Mesodermal cell (in vitro differentiated cells): ENCODE data around the gene MYH15.

ENCODE experiments used
- H3K27ac ChIP-seq: 2 replicates; pipeline ENCODE4 v1.7.0; 2013; ENCODE audit warnings: mild to moderate bottlenecking, low read depth, low read length, moderate library complexity; ENCODE audit not compliant: severe bottlenecking
- H3K36me3 ChIP-seq: 2 replicates; pipeline ENCODE4 v1.7.1; 2013; ENCODE audit warnings: mild to moderate bottlenecking, low read length, moderate library complexity; ENCODE audit not compliant: control insufficient read depth, insufficient read depth
- H3K4me1 ChIP-seq: one replicate; pipeline ENCODE4 v1.7.1; 2013; ENCODE audit warnings: mild to moderate bottlenecking, low read length; ENCODE audit not compliant: insufficient read depth, control insufficient read depth, poor library complexity, severe bottlenecking
- H3K4me3 ChIP-seq: 2 replicates; pipeline ENCODE4 v1.7.0; 2013; ENCODE audit warnings: low read length, control low read depth, mild to moderate bottlenecking; ENCODE audit not compliant: insufficient read depth, poor library complexity, severe bottlenecking; ENCODE audit errors: extremely low read depth
- H3K9me3 ChIP-seq: 2 replicates; pipeline ENCODE4 v1.7.1; 2013; ENCODE audit warnings: mild to moderate bottlenecking, low read length, moderate library complexity; ENCODE audit not compliant: control insufficient read depth
- WGBS, 2 experiments: methylation state at CpG; one replicate each; pipeline ENCODE4 v1.1.5; 2013; ENCODE audit warnings: missing lambda C conversion rate in 2 of 2; ENCODE audit not compliant: insufficient coverage in 2 of 2; 5-methylcytosine and 5-hydroxymethylcytosine counted together

MYH15 gene

GRCh38 chr3:108342837-108343486 is 167.4 kb downstream of the MYH15 start:
- H3K4me3 ChIP-seq: no peak overlapping the region
- H3K9me3 ChIP-seq: no peaks in the 10 kb centered on the region
- no peaks in the 10 kb centered on the region for H3K36me3 ChIP-seq
- 89 to 100% methylated on average over 1 of the region's 4 CpGs for whole genome bisulfite sequencing, 2 experiments
- H3K27ac ChIP-seq: no peak overlapping the region
- no peaks in the 10 kb centered on the region for H3K4me1 ChIP-seq

DNA sequence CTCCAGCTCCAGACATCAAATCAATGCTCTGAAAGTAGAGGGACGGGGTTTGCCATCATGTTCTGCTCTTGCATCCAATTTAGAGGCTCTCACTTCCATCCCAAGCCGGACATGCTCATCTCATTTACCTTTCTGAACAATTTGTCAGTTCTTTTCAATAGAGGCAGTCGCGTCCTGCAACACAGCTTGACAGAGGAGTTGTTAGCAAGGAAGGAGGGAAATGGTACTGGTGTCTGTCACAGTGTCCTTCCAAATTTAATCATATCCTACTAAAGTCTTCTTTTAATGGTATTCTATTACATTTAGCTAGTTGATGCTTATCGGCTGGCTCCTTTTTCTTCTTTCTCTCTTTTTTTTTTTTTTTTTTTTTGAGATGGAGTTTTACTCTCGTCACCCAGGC is 168.5 kb downstream of the MYH15 start:
- no peak overlapping the region for H3K27ac ChIP-seq
- WGBS, 2 experiments: 50 to 83% methylated on average over 1 to 2 of the region's 6 CpGs
- no peaks in the 10 kb centered on the region for H3K4me1 ChIP-seq
- H3K36me3 ChIP-seq: no peaks in the 10 kb centered on the region
- no peaks in the 10 kb centered on the region for H3K9me3 ChIP-seq
- no peak overlapping the region for H3K4me3 ChIP-seq

DNA sequence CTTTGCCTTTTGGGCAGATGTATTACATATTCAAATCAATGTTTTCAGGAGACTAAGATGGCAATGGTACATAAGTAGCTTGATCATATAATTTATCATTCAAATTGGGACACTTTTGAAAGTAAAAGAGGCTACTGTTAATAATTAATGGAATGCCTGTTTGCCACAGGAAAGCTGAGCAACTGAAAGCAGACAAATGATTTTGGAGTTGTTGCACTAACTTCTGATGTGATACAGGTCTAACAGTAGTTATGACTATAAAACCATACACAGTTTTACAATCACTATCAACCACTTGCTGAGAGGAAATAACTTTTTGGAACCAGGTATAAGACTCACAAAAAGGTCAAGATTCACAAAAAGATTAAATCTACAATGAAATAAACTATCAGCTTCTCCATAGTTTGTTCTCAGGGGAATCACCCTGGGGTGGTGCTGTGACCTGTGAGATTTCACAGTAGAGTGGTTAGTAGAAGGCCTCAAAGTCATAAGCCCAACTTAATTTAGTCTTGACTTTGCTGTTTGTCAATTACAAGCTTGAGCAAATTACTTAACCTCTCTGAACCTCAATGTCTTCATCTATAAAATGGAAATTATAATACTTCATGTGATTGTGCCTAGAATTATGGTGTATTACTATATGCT is 171.4 kb downstream of the MYH15 start:
- no peak overlapping the region for H3K27ac ChIP-seq

GRCh38 chr3:108334701-108335100 is 175.7 kb downstream of the MYH15 start:
- Histone ChIP-seq H3K36me3 (no peaks in the 10 kb centered on the region), H3K27ac (no peak overlapping the region), H3K4me1 (no peaks in the 10 kb centered on the region), H3K4me3 (no peak overlapping the region), H3K9me3 (no peaks in the 10 kb centered on the region)
- WGBS, 2 experiments: 76 to 100% methylated on average over 1 of the region's 1 CpG

More for the DNA sequence above, 171.4 kb downstream of the MYH15 start:
- no peaks in the 10 kb centered on the region for H3K36me3 ChIP-seq
- no peak overlapping the region for H3K4me3 ChIP-seq
- no peaks in the 10 kb centered on the region for H3K4me1 ChIP-seq
- no peaks in the 10 kb centered on the region for H3K9me3 ChIP-seq

DNA sequence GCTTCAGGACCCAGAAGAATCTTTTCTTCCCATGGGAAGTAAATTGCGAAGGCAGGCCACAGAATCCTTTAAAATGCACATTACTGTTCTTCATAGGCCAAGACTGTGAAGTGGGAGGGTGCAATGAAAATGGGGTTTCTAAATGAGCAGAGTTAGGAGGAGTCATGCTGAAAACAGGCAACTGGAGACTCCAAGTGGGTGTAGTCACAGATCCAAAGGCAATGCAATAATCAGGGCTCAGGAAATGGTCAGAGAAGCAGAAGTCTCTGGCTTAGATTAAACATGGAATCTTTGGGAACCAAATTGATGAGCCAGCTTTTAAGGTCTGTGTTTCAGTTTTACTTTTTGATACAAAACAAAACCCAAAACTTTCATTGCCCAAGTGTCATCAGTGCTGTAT is 176.4 kb downstream of the MYH15 start:
- no peaks in the 10 kb centered on the region for H3K9me3 ChIP-seq
- no peak overlapping the region for H3K27ac ChIP-seq
- H3K4me1 ChIP-seq: no peaks in the 10 kb centered on the region
- H3K36me3 ChIP-seq: no peaks in the 10 kb centered on the region
- WGBS, 2 experiments: no CpG with 5 or more reads among the region's 1 CpG
- no peak overlapping the region for H3K4me3 ChIP-seq

DNA sequence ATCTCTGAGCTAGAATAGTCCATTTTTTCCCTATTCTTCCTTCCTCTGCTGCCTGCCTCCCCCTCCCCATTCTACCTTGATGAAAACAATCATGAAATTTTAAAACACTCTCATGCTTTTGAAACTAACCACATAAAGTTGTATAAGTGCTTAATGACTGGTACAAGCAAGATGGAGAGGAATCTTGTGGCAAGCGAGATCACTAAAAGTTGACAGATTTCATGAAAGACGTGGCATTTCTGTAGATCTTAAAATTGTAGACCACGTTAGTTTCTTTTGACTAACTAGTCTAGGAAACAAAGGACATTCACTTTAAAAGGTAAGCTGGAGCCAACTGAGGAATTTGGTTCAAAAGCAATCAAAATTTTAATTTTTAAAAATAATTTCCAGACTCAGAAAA is 178.6 kb downstream of the MYH15 start:
- no peaks in the 10 kb centered on the region for H3K4me1 ChIP-seq
- no peak overlapping the region for H3K27ac ChIP-seq
- WGBS, 2 experiments: 94 to 97% methylated on average over 3 of the region's 3 CpGs
- no peaks in the 10 kb centered on the region for H3K36me3 ChIP-seq
- H3K4me3 ChIP-seq: no peak overlapping the region
- no peaks in the 10 kb centered on the region for H3K9me3 ChIP-seq
